Activated CD4-positive, alpha-beta T cell treated with anti-CD3 and anti-CD28 coated beads, Interleukin-2, amount 50 U/mL, for 4 hours (primary cell): ENCODE data around the gene APOBEC3H.
"Not testable (repeated sequence)": the region's sequence is repeated elsewhere in the genome, so short reads cannot be mapped to it uniquely, and the experiment has no call there.

Source experiments
- DNase-seq, 2 experiments: peaks; one replicate each; pipeline ENCODE4 v3.0.0-alpha.2; 2020

APOBEC3H gene

GRCh38 chr22:39097098-39098020 is at the start of gene APOBEC3H:
TSS of gene APOBEC3H (plus strand) at chr22:39097244. CDS start at chr22:39100279, 3,035 bp downstream.
- DNase-seq: no peak

DNA sequence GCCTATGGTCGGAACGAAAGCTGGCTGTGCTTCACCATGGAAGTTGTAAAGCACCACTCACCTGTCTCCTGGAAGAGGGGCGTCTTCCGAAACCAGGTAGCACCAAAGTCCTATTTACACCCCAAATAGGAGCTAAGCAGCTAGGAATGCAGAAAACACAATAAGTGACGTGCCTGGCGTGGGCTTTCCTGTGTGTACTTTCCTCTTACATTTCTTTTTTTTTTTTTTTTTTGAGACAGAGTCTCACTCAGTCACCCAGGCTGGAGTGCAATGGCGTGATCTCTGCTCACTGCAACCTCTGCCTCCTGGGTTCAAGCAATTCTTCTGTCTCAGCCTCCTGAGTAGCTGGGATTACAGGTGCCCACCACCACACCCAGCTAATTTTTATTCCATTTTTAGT is 47.6 kb upstream of the APOBEC3H start:
- not testable (repeated sequence) for DNase-seq

GRCh38 chr22:39051844-39052495 is 45.1 kb upstream of the APOBEC3H start:
- DNase-seq: not testable (repeated sequence)

DNA sequence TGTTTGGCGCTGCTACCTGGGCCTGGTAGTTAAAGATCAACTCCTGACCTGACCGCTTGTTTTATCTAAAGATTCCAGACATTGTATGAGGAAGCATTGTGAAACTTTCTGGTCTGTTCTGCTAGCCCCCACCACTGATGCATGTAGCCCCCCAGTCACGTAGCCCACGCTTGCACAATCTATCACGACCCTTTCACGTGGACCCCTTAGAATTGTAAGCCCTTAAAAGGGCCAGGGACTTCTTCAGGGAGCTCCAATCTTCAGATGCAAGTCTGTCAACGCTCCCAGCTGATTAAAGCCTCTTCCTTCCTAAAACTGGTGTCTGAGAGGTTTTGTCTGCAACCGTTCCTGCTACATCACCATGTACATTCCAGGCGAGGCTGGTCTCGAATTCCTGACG is 41.4 kb upstream of the APOBEC3H start:
- no peak for DNase-seq

GRCh38 chr22:39061290-39061689 is 35.8 kb upstream of the APOBEC3H start:
- not testable (repeated sequence) for DNase-seq

- not testable (repeated sequence) for DNase-seq
These were observed 35.1 kb upstream of the APOBEC3H start for GRCh38 chr22:39061951-39062350.

- not testable (repeated sequence) for DNase-seq
These were observed 33.1 kb upstream of the APOBEC3H start for GRCh38 chr22:39063904-39064303.

GRCh38 chr22:39066442-39067276 is 30.4 kb upstream of the APOBEC3H start:
- DNase-seq: not testable (repeated sequence)

GRCh38 chr22:39068033-39068785 is 28.8 kb upstream of the APOBEC3H start:
- DNase-seq: no peak

DNA sequence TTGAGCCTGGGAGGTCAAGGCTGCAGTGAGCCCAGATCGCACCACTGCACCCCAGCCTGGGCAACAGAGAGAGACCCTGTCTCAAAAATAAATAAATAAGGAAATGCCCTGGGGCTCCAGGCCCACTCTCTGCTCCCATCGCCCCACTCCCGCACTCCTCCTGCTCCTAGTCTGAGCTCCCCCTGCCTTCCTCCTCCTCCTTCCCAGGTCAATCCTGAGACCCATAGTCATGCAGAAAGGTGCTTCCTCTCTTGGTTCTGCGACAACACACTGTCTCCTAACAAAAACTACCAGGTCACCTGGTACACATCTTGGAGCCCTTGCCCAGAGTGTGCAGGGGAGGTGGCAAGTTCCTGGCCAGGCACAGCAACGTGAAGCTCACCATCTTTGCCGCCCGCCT is 26.9 kb upstream of the APOBEC3H start:
- DNase-seq: no peak

GRCh38 chr22:39072581-39072981 is 24.5 kb upstream of the APOBEC3H start:
- not testable (repeated sequence) for DNase-seq

DNA sequence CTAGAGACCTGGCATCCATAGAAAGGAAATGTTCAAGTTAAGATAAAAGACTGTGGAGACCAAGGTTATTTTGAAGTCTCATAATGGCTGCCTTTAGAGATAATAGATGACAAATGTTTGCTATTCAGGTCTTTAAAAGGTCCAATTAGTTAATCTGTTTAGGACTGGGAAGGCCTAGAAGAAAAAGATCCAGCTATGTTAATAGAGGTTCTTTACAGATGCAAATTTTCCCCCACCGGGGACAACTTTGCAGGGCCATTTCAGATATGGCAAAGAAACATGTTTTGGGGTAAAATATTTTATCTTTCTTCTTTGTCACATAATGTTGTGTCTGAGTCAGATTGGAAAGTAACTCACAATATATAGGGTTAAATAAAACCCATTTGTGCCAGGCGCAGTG is 23.1 kb upstream of the APOBEC3H start:
- DNase-seq: no peak

GRCh38 chr22:39076155-39077025 is 20.7 kb upstream of the APOBEC3H start:
- DNase-seq: not testable (repeated sequence)

DNA sequence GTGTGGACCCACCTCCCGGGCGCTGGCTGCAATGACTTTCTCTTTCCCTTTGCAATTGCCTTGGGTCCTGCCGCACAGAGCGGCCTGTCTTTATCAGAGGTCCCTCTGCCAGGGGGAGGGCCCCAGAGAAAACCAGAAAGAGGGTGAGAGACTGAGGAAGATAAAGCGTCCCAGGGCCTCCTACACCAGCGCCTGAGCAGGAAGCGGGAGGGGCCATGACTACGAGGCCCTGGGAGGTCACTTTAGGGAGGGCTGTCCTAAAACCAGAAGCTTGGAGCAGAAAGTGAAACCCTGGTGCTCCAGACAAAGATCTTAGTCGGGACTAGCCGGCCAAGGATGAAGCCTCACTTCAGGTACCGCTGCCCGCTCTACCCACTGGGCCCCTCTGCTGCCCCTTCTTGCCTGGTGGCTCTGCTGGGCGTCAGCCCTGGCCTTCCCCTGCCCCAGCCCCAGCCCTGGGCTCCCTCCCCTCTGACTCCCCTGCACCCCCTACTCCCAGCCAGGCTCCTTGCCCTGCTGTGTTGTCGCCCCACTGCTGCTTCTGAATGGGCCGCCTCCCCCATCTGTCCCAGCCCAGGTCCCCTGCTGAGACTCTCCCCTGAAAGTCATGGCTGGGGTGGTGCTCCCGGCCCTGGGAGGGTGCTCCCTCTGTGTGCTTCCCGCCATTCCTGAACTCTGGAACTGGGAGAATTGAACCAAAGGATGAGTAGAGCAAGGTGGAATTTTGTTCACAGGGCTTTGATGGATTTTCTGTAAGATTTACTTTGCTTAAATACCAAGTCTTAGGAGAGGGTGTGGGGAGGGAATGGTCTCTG is 19.8 kb upstream of the APOBEC3H start, which contains the start of gene APOBEC3G:
APOBEC3G (plus strand) TSS at position 250 of the 815 bp plus-strand sequence; CDS start at position 337, 87 bp downstream.
- DNase-seq: peak; percentile 34 to 41

DNA sequence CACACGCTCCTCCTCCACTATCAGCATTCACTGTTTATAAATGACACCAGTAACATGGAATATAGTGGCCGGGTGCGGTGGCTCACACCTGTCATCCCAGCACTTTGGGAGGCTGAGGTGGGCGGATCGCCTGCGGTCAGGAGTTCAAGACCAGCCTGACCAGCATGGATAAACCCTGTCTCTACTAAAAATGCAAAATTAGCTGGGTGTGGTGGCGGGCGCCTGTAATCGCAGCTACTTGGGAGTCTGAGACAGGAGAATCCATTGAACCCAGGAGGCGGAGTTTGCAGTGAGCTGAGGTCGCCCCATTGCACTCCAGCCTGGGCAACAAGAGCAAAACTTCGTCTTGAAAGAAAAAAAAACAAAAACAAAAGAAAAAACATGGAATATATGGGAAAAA is 19.1 kb upstream of the APOBEC3H start:
- DNase-seq: not testable (repeated sequence)

GRCh38 chr22:39078329-39078728 is 18.7 kb upstream of the APOBEC3H start:
- DNase-seq: no peak

DNA sequence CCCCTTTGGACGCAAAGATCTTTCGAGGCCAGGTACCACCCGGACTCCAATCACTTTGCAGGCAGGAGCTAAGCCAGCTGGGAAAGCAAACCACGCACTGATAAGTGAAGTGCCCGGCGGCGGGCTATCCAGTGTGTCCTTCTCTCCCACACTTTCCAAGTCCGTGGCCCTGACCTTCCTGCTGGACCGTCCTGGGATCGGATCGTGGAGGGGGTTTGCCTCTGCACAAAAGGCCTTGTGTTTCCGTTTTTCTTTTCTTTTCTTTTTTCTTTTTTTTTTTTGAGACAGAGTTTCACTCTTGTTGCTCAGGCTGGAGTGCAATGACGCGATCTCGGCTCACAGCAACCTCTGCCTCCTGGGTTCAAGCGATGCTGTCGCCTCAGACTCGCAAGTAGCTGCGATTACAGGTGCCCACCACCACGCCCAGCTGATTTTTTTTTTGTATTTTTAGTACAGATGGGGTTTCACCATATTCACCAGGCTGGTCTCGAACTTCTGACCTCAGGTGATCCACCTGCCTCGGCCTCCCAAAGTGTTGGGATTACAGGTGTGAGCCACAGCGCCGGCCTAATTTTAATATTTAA is 17.9 kb upstream of the APOBEC3H start:
- not testable (repeated sequence) for DNase-seq

- DNase-seq: no peak
These were observed 16.8 kb upstream of the APOBEC3H start for GRCh38 chr22:39080052-39080762.

DNA sequence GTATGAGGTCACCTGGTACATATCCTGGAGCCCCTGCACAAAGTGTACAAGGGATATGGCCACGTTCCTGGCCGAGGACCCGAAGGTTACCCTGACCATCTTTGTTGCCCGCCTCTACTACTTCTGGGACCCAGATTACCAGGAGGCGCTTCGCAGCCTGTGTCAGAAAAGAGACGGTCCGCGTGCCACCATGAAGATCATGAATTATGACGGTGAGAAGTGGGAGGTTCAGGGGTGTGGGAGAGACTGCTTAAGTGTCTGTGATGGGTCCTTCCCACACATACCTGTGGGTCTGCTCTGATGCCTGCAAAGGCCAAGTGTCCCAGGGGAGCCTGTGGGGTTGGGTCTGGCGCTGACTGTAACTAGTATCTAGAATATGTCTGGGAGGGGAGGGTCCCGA is 16.0 kb upstream of the APOBEC3H start:
- DNase-seq: no peak
